Muscle layer of duodenum (tissue), 2 donors: Measurements from ENCODE around the gene MED6.
A peak's percentile ranks its signal among the peaks of the same experiment; 100 is the strongest.

Source experiments
- H3K27ac ChIP-seq: one replicate; pipeline ENCODE4 v1.7.0; 2013; ENCODE audit warnings: mild to moderate bottlenecking, low read length
- H3K27me3 ChIP-seq: one replicate; pipeline ENCODE4 v1.7.0; 2013; ENCODE audit warnings: low read depth, mild to moderate bottlenecking, control low read depth, low read length
- H3K36me3 ChIP-seq, 2 donors: one replicate each; pipeline ENCODE4 v1.7.0; 2013; ENCODE audit warnings: low read length in 2 of 2, control low read depth in 1 of 2, mild to moderate bottlenecking in 1 of 2; ENCODE audit not compliant: insufficient read depth in 2 of 2, control insufficient read depth in 1 of 2
- H3K4me1 ChIP-seq, 2 donors: one replicate each; pipeline ENCODE4 v1.7.0; 2013; ENCODE audit warnings: low read length in 2 of 2, mild to moderate bottlenecking in 2 of 2, control low read depth in 1 of 2, moderate library complexity in 1 of 2; ENCODE audit not compliant: insufficient read depth in 2 of 2, control insufficient read depth in 1 of 2
- H3K4me3 ChIP-seq, 2 donors: one replicate each; pipeline ENCODE4 v1.7.0; 2013; ENCODE audit warnings: low read length in 2 of 2, low read depth in 1 of 2, mild to moderate bottlenecking in 1 of 2
- H3K9me3 ChIP-seq, 2 donors: one replicate each; pipeline ENCODE4 v1.7.0; 2013; ENCODE audit warnings: low read length in 2 of 2, control low read depth in 1 of 2, mild to moderate bottlenecking in 1 of 2; ENCODE audit not compliant: control insufficient read depth in 1 of 2
- donor health status: healthy.

Gene MED6

DNA sequence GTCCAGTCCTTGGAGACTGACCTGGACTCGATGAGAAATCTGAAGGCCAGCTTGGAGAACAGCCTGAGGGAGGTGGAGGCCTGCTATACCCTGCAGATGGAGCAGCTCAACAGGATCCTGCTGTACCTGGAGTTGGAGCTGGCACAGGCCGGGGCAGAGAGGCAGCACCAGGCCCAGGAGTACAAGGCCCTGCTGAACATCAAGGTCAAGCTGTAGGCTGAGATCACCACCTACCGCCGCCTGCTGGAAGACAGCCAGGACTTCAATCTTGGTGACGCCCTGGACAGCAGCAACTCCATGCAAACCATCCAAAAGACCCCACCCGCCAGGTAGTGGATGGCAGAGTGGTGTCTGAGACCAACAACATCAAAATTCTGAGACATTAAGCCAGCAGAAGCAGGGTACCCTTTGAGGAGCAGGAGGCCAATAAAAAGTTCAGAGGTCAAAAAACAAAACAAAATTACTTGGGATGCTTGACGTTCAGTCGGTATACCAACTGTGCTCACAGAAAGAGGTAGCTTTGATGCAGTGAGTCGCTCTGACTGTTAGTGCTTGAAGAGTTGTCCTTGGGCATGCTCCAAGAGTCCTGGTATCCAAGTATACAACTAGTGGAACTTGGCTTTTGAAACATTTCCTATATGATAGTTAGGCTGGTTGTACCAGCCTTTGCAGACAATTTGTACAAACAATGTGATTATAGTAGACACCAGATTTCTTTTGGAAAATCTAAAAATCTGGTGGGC is 4.8 kb downstream of the MED6 start:
- Histone ChIP-seq H3K9me3 (no peaks in the 10 kb centered on the region), H3K4me1 (peaks cover 0 to 12% of the 10 kb centered on the region in 2 donors), H3K36me3 (peaks cover 49 to 64% of the 10 kb centered on the region in 2 donors), H3K4me3 (no peak overlapping the region), H3K27ac (no peak overlapping the region), H3K27me3 (no peaks in the 10 kb centered on the region)

DNA sequence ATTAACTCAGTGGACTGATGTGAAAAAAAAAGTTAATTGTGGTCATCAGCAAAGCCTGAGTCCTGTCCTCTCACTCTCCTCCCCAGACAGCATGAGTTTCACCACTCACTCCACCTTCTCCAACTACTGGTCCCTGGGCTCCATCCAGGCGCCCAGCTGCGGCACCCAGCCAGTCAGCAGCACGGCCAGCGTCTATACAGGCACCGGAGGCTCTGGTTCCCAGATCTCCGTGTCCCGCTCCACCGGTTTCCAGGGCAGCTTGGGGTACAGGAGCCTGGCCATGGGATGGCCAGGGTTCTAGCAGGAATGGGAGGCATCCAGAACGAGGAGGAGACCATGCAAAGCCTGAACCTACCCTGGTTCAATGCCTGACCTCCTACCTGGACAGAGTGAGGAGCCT is 6.0 kb downstream of the MED6 start:
- Histone ChIP-seq H3K9me3 (no peaks in the 10 kb centered on the region), H3K4me1 (peaks cover 0 to 6% of the 10 kb centered on the region in 2 donors), H3K27ac (no peak overlapping the region), H3K27me3 (no peaks in the 10 kb centered on the region), H3K36me3 (peaks cover 57 to 70% of the 10 kb centered on the region in 2 donors), H3K4me3 (no peak overlapping the region)

DNA sequence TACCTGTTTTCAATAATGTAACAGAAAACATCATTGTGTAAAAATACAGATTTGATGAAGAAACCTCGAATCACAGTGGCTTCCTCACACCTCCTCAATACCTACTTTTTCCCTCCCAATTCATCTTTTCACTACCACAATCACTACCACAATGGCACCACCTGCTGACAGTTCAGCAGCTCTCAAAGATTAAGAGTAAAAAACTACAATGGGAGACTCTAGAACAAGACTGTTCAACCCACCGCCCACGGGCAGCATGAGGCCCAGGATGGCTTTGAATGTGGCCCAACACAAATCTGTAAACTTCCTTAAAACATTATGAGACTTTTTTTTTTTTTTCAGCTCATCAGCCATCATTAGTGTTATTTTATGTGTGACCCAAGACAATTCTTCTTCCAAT is 15.2 kb downstream of the MED6 start:
- H3K9me3 ChIP-seq, result no peaks in the 10 kb centered on the region
- no peak overlapping the region for H3K27ac ChIP-seq
- H3K36me3 ChIP-seq, result peaks cover 51 to 78% of the 10 kb centered on the region in 2 donors
- H3K4me3 ChIP-seq, result no peak overlapping the region
- no peaks in the 10 kb centered on the region for H3K27me3 ChIP-seq
- H3K4me1 ChIP-seq, result no peaks in the 10 kb centered on the region

DNA sequence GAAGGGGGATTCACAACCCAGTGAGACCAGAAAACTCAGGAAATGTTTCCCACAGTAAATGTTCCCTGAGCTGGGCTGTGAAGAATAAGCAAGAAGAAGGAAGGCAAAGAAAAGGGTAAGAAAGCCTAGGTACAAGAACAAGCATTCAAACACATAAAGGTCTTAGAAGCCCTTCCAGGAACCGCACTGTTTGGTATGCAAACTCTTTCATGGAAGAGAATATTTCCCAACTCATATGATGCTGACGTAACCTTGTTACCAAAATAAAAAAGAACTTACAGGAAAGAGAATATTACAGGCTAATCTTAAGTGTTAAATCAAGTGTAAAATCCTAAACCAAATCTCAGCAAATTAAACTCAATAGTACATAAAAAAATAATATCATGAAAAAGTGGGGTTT is 23.6 kb downstream of the MED6 start:
- Histone ChIP-seq H3K4me1 (no peaks in the 10 kb centered on the region), H3K27ac (no peak overlapping the region), H3K27me3 (no peaks in the 10 kb centered on the region), H3K4me3 (no peak overlapping the region), H3K9me3 (no peaks in the 10 kb centered on the region), H3K36me3 (peaks cover 12 to 32% of the 10 kb centered on the region in 2 donors)

DNA sequence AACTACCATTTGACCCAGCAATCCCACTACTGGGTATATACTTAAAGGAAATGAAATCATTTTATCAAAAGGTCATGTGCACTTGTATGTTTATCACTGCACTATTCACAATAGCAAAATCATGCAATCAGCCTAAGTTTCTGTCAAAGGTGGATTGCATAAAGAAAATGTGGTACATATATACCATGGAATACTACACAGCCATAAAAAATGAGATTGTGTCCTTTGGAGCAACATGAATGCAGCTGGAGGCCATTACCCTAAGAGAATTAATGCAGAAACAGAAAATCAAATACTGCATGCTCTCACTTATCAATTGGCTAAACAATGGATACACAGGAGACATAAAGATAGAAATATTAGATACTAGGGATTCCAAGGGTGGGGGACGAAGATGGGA is 27.4 kb downstream of the MED6 start:
- H3K4me3 ChIP-seq, result no peak overlapping the region
- no peaks in the 10 kb centered on the region for H3K9me3 ChIP-seq
- peaks cover 4 to 7% of the 10 kb centered on the region in 2 donors for H3K36me3 ChIP-seq

DNA sequence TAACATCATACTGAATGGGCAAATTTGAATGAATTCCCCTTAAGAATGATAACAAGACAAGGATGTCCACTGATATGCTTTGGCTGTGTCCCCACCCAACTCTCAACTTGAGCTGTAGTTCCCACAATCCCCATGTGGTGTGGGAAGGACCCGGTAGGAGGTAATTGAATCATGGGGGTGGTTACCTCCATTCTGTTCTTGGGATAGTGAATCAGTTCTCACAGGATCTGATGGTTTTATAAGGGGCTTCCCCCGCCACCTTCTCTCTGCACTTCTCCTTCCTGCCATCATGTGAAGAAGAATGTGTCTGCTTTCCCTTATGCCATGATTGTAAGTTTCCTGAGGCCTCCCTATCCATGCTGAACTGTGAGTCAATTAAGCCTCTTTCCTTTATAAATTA is 29.3 kb downstream of the MED6 start:
- H3K9me3 ChIP-seq, result no peaks in the 10 kb centered on the region
- H3K36me3 ChIP-seq, result peaks cover 11 to 17% of the 10 kb centered on the region in 2 donors
- no peaks in the 10 kb centered on the region for H3K27me3 ChIP-seq
- H3K4me3 ChIP-seq, result no peak overlapping the region
- no peak overlapping the region for H3K27ac ChIP-seq
- H3K4me1 ChIP-seq, result no peaks in the 10 kb centered on the region

More for the DNA sequence above, 27.4 kb downstream of the MED6 start:
- Histone ChIP-seq H3K27ac (no peak overlapping the region), H3K27me3 (no peaks in the 10 kb centered on the region), H3K4me1 (no peaks in the 10 kb centered on the region)

DNA sequence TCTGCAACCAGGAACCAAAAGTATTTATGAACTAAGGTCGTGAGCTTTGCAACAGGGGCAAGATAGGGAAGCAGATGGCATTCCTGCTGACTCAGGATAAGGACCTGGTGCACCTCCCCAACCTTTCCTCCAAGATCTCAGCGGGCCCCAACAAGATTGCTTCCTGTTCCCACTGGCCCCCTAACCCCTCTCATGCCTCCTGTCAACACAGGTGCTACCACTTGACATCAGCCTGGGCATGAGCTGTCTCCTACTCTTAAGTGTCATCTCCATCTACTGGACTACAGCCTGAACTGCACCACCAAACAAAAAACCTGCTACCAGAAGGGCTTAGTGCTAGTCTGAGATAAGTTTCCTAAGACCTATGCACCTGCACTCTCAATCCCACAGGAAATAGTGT is 32.7 kb downstream of the MED6 start:
- H3K36me3 ChIP-seq, result peaks cover 17 to 40% of the 10 kb centered on the region in 2 donors
- peaks cover 0 to 3% of the 10 kb centered on the region in 2 donors for H3K9me3 ChIP-seq
- H3K4me1 ChIP-seq, result no peaks in the 10 kb centered on the region
- no peaks in the 10 kb centered on the region for H3K27me3 ChIP-seq
- H3K27ac ChIP-seq, result no peak overlapping the region
- no peak overlapping the region for H3K4me3 ChIP-seq

DNA sequence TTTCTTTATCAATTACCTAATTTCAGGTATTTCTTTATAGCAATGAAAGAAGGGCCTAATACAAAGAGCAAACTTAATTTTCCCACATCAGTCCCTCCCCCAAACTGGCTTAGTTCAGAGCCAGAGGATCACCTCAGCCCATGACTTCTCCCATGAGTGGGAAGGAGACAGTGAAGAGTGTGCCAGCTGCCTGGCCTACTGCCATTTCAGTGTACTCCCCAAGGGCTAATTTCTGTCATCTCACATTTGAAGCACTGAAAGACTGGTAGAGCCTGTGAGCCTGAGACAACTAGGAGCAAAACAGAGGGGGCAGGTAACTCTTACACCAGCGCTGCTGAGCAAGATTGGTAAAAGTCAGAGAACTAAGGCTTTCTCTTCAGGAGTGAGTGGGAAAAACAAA is 36.6 kb downstream of the MED6 start:
- no peak overlapping the region for H3K4me3 ChIP-seq
- no peak overlapping the region for H3K27ac ChIP-seq
- H3K36me3 ChIP-seq, result peaks cover 17 to 43% of the 10 kb centered on the region in 2 donors
- no peaks in the 10 kb centered on the region for H3K27me3 ChIP-seq
- peaks cover 0 to 3% of the 10 kb centered on the region in 2 donors for H3K9me3 ChIP-seq
- H3K4me1 ChIP-seq, result no peaks in the 10 kb centered on the region

DNA sequence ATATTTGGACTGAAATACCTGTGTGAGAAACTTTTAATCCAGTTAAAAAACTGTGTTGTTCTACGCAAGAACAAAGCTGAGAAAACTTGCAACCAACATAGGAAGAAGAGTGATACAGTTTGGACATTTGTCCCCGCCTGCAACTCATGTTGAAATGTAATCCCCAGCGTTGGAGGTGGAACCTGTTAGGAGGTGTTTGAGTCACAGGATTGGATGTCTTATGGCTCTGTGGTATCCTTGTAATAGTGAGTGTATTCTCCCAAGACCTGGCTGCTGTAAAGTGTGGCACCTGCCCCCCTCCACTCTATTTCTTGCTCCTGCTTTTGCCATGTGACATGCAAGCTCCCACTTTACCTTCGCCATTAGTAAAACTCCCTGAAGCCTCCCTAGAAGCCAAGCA is 37.0 kb downstream of the MED6 start:
- Histone ChIP-seq H3K9me3 (peaks cover 0 to 3% of the 10 kb centered on the region in 2 donors), H3K4me1 (no peaks in the 10 kb centered on the region), H3K4me3 (no peak overlapping the region), H3K36me3 (peaks cover 17 to 41% of the 10 kb centered on the region in 2 donors), H3K27me3 (no peaks in the 10 kb centered on the region), H3K27ac (no peak overlapping the region)

DNA sequence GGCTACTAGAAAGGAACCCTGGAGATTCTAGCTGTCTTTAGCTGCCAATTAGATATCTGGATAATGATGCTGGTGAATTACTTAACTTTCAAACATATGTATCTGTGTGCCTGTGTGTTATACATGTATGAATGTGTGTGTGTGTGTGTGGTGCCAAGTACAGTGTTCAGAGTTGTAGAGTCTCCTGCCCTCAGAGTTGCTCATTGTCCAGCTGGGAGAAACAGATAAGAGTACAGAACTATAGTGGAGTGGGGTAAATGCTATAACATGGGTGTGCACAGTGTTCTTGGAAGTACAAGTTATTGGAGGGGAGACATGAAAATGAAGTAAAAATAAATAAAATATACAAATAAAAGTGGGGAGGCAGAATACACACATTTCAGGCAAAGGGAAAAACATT is 42.1 kb downstream of the MED6 start:
- Histone ChIP-seq H3K36me3 (peaks cover 0 to 12% of the 10 kb centered on the region in 2 donors), H3K4me3 (no peak overlapping the region), H3K27me3 (no peaks in the 10 kb centered on the region), H3K4me1 (peaks cover 0 to 4% of the 10 kb centered on the region in 2 donors), H3K9me3 (no peaks in the 10 kb centered on the region), H3K27ac (no peak overlapping the region)

DNA sequence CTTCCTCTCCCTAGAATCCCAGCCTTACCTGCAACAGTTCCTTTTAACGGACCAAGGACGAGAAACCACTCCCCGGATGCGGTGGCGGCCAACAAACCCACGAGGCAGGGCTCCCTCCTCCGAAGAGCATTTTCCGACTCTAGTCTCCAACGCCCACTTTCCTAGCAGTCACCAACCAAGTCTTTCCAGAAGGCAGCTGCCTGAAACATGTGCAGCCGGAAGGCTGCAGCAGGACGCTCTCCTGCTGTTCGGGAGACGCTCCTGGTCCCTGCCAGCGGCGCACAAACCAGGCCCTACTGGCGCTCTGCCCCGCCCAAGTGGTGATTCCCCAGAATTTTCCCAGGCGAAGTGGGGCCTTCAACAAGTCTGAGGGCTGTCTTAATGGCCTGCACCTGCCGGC is 44.6 kb downstream of the MED6 start:
- no peaks in the 10 kb centered on the region for H3K36me3 ChIP-seq
- H3K4me1 ChIP-seq, result peaks cover 0 to 4% of the 10 kb centered on the region in 2 donors
- H3K27ac ChIP-seq, result no peak overlapping the region
- no peaks in the 10 kb centered on the region for H3K27me3 ChIP-seq
- no peaks in the 10 kb centered on the region for H3K9me3 ChIP-seq
- H3K4me3 ChIP-seq, result peak overlapping the region; percentile 29 to 40

DNA sequence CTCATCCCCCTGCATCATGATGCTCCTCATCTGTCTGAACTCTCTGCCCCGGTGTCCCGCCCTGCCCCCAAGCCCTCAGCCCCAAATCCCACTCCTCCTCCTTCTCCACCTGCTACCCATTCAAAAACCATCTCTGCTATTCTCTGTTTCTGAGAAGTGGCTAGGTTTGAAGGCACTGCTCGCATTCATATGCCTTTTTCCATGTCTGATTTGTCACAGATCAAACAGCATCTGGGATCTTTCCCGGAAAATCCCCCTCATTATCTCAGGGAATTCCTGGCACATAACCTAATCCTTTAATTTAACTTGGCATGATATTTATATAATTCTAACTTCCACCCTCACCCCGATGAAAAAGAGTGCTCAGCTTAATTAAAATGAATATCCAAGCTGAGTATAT is 62.4 kb downstream of the MED6 start:
- Histone ChIP-seq H3K9me3 (peaks cover 0 to 6% of the 10 kb centered on the region in 2 donors), H3K4me3 (no peak overlapping the region), H3K27me3 (no peaks in the 10 kb centered on the region), H3K36me3 (peaks cover 0 to 9% of the 10 kb centered on the region in 2 donors), H3K4me1 (no peaks in the 10 kb centered on the region), H3K27ac (no peak overlapping the region)
